Measurements from ENCODE around the gene GPANK1.
A peak's percentile ranks its signal among the peaks of the same experiment; 100 is the strongest.

DNA sequence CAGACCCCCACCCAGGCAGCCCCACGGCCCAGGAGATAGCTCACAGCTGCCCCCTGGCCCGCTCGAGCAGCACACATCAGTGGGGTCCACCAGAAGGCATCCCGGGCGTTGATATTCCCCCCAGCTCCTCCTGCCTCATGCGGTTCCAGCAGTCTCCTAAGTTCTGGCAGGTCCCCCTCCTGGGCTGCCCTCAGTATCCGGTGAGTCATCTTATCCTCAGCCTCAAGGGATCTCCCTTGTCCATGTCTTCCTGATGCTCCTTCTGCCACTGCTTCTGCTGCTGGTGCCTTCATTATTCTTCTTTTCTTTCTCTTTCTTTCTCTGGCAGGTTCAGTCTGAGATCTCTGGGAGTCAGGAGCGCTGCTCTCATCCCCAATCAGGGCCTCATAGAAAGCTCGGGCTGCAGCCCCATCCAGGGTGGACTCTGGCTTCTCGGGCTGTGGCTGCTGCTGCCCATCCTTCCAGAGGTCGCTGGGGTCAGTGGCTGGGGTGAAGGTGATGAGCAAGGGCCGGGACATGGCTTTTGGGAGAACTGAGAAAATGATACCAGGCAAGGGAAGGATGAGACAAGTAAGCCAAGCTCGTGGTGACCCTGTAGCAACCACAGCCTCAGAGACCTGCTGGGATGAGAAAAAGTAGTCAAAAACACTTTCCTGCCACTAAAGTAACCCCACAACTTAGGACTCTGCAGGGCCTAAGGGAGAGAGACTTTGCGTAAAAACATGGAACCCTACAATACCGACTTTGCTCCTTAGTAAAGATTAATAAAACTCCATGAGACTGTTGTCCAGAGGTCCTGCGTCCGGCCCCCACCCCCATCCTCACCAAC, 622 bp downstream of the GPANK1 start:
- TF ChIP-seq CTCF (IDR thresholded peaks at IDR 0.05) (no peak), POLR2AphosphoS5 (IDR thresholded peaks at IDR 0.05) (peak; percentile 48 to 54), POLR2A (IDR thresholded peaks at IDR 0.05; ENCODE audit: low read depth) (no peak)
